ENCODE results near the gene CHRNE.
A peak's percentile ranks its signal among the peaks of the same experiment; 100 is the strongest.

Gene CHRNE

GRCh38 chr17:4939546-4939795, 36.6 kb upstream of the CHRNE start:
- Histone ChIP-seq H3K9ac (ENCODE audit: low read length) (peak overlapping the region; percentile 98), H3F3A (ENCODE audit: insufficient read depth, low read length) (peaks cover 8% of the 10 kb centered on the region), H3K4me1 (ENCODE audit: insufficient read depth, low read length, severe bottlenecking) (peaks cover 48% of the 10 kb centered on the region)

GRCh38 chr17:4938688-4939545, 36.0 kb upstream of the CHRNE start:
- TF ChIP-seq CTCF (IDR thresholded peaks at IDR 0.05; ENCODE audit: low read length) (no peak; the same call in 1 of the 2 replicates), EZH2 (IDR thresholded peaks at IDR 0.05; ENCODE audit: borderline replicate concordance, low read length) (no peak)
- Histone ChIP-seq H3K27ac (ENCODE audit: low read depth, low read length, poor library complexity, severe bottlenecking) (peak overlapping the region; percentile 85), H3K27me3 (ENCODE audit: insufficient read depth, low read length) (no peaks in the 10 kb centered on the region), H3K36me3 (ENCODE audit: insufficient read depth, low read length) (peaks cover 61% of the 10 kb centered on the region), H3K4me1 (ENCODE audit: insufficient read depth, low read length, severe bottlenecking) (peaks cover 45% of the 10 kb centered on the region), H3K9me2 (ENCODE audit: low read depth, low read length) (no peaks in the 10 kb centered on the region), H3K79me2 (ENCODE audit: insufficient read depth, low read length) (peaks cover 16% of the 10 kb centered on the region; the same call in 1 of the 2 replicates), H3K9ac (ENCODE audit: low read length) (peak overlapping the region; percentile 98), H3K9me3 (ENCODE audit: low read length) (no peaks in the 10 kb centered on the region), H3K4me3 (ENCODE audit: low read depth, low read length, poor library complexity, severe bottlenecking) (peak overlapping the region; percentile 85), H3F3A (ENCODE audit: insufficient read depth, low read length) (peaks cover 4% of the 10 kb centered on the region; the same call in 1 of the 2 replicates), H4K20me1 (ENCODE audit: insufficient read depth, low read length) (no peaks in the 10 kb centered on the region), H3K4me2 (ENCODE audit: low read length) (peak overlapping the region; percentile 84), H2AFZ (ENCODE audit: low read length) (no peak overlapping the region)

More at GRCh38 chr17:4939546-4939795, 36.6 kb upstream of the CHRNE start:
- peaks cover 16% of the 10 kb centered on the region; the same call in 1 of the 2 replicates for H3K79me2 ChIP-seq (ENCODE audit: insufficient read depth, low read length)
- H3K9me2 ChIP-seq (ENCODE audit: low read depth, low read length), result no peaks in the 10 kb centered on the region
- no peaks in the 10 kb centered on the region for H4K20me1 ChIP-seq (ENCODE audit: insufficient read depth, low read length)
- no peaks in the 10 kb centered on the region for H3K27me3 ChIP-seq (ENCODE audit: insufficient read depth, low read length)
- no peaks in the 10 kb centered on the region for H3K9me3 ChIP-seq (ENCODE audit: low read length)
- H2AFZ ChIP-seq (ENCODE audit: low read length), result no peak overlapping the region
- H3K4me3 ChIP-seq (ENCODE audit: low read depth, low read length, poor library complexity, severe bottlenecking), result peak overlapping the region; percentile 85
- peak overlapping the region; percentile 84 for H3K4me2 ChIP-seq (ENCODE audit: low read length)
- H3K27ac ChIP-seq (ENCODE audit: low read depth, low read length, poor library complexity, severe bottlenecking), result peak overlapping the region; percentile 85
- TF ChIP-seq CTCF (IDR thresholded peaks at IDR 0.05; ENCODE audit: low read length), result no peak
- TF ChIP-seq EZH2 (IDR thresholded peaks at IDR 0.05; ENCODE audit: borderline replicate concordance, low read length), result no peak
- peaks cover 66% of the 10 kb centered on the region for H3K36me3 ChIP-seq (ENCODE audit: insufficient read depth, low read length)

- TF ChIP-seq EZH2 (IDR thresholded peaks at IDR 0.05; ENCODE audit: borderline replicate concordance, low read length), result no peak
- TF ChIP-seq CTCF (IDR thresholded peaks at IDR 0.05; ENCODE audit: low read length), result no peak
- Histone ChIP-seq H3K9me3 (ENCODE audit: low read length) (no peaks in the 10 kb centered on the region), H3K27me3 (ENCODE audit: insufficient read depth, low read length) (no peaks in the 10 kb centered on the region), H3K4me3 (ENCODE audit: low read depth, low read length, poor library complexity, severe bottlenecking) (peak overlapping the region; percentile 85), H3K4me2 (ENCODE audit: low read length) (peak overlapping the region; percentile 84), H3K27ac (ENCODE audit: low read depth, low read length, poor library complexity, severe bottlenecking) (no peak overlapping the region), H4K20me1 (ENCODE audit: insufficient read depth, low read length) (no peaks in the 10 kb centered on the region), H3K4me1 (ENCODE audit: insufficient read depth, low read length, severe bottlenecking) (peaks cover 36% of the 10 kb centered on the region), H3K9ac (ENCODE audit: low read length) (peak overlapping the region; percentile 98; the same call in 1 of the 2 replicates), H3F3A (ENCODE audit: insufficient read depth, low read length) (no peaks in the 10 kb centered on the region), H3K9me2 (ENCODE audit: low read depth, low read length) (no peaks in the 10 kb centered on the region), H3K36me3 (ENCODE audit: insufficient read depth, low read length) (peaks cover 53% of the 10 kb centered on the region), H3K79me2 (ENCODE audit: insufficient read depth, low read length) (peaks cover 16% of the 10 kb centered on the region; the same call in 1 of the 2 replicates), H2AFZ (ENCODE audit: low read length) (no peak overlapping the region)
Measured at GRCh38 chr17:4938069-4938491, 35.2 kb upstream of the CHRNE start.
